HepG2 (cell line): ENCODE measurements around the gene COL27A1. TPM values are rescaled to one million over a fixed set of nuclear protein-coding genes. Genes with fewer than 3 reads are reported as not detected.

Experiments
- ISL2 ChIP-seq: sonication (generic); formaldehyde crosslinking; IDR thresholded peaks from 2 replicates; pipeline ENCODE4 v1.5.0; 2020; ENCODE audit warnings: missing genetic modification reagents
- JUND ChIP-seq: sonication (generic); formaldehyde crosslinking; IDR thresholded peaks from 2 replicates; pipeline ENCODE4 v1.8.0; 2022; ENCODE audit warnings: mild to moderate bottlenecking, missing genetic modification reagents
- KLF16 ChIP-seq, 2 experiments: sonication (generic) in 1 of 2; formaldehyde crosslinking in 1 of 2; IDR thresholded peaks; 2 replicates each; pipeline versions ENCODE4 v1.6.1 to v1.8.0; 2016 to 2023; ENCODE audit warnings: missing genetic modification reagents in 2 of 2, missing compliant biosample characterization in 1 of 2
- MAFF ChIP-seq: IDR thresholded peaks from 2 replicates; pipeline ENCODE4 v1.6.1; 2011; ENCODE audit warnings: low read depth, low read length, improper control_type of control experiment
- RBFOX2 ChIP-seq: fragments of 200-400 bp; formaldehyde crosslinking; IDR thresholded peaks from 2 replicates; pipeline ENCODE4 v1.6.1; 2017; ENCODE audit warnings: low read depth, mild to moderate bottlenecking, low read length
- REPIN1 ChIP-seq: sonication (generic); formaldehyde crosslinking; IDR thresholded peaks from 2 replicates; pipeline ENCODE4 v1.8.0; 2022; ENCODE audit warnings: missing genetic modification reagents, low read depth, mild to moderate bottlenecking, borderline replicate concordance
- TSC22D2 ChIP-seq: sonication (generic); formaldehyde crosslinking; IDR thresholded peaks from 2 replicates; pipeline ENCODE4 v1.5.1; 2020; ENCODE audit warnings: missing genetic modification reagents, mild to moderate bottlenecking, borderline replicate concordance
- ZBTB38 ChIP-seq: sonication (generic); formaldehyde crosslinking; IDR thresholded peaks from 2 replicates; pipeline ENCODE4 v1.5.1; 2020; ENCODE audit warnings: mild to moderate bottlenecking, missing genetic modification reagents
- ZNF101 ChIP-seq: sonication (generic); formaldehyde crosslinking; IDR thresholded peaks from 2 replicates; pipeline ENCODE4 v1.4.0; 2020; ENCODE audit warnings: mild to moderate bottlenecking, low read depth, missing genetic modification reagents, borderline replicate concordance
- ZNF230 ChIP-seq: sonication (generic); formaldehyde crosslinking; IDR thresholded peaks from 2 replicates; pipeline ENCODE4 v1.4.0; 2020; ENCODE audit warnings: mild to moderate bottlenecking, missing genetic modification reagents
- ZNF468 ChIP-seq: sonication (generic); formaldehyde crosslinking; IDR thresholded peaks from 2 replicates; pipeline ENCODE4 v1.8.0; 2022; ENCODE audit warnings: mild to moderate bottlenecking, moderate library complexity, missing genetic modification reagents
- ZNF75D ChIP-seq: sonication (generic); formaldehyde crosslinking; IDR thresholded peaks from 2 replicates; pipeline ENCODE4 v1.8.1; 2023; ENCODE audit warnings: missing genetic modification reagents, mild to moderate bottlenecking, borderline replicate concordance
- ZNF776 ChIP-seq: sonication (generic); formaldehyde crosslinking; IDR thresholded peaks from 2 replicates; pipeline ENCODE4 v1.4.0; 2020; ENCODE audit warnings: mild to moderate bottlenecking, missing genetic modification reagents
- ZNF792 ChIP-seq: IDR thresholded peaks from 2 replicates; pipeline ENCODE4 v1.6.1; 2016
- polyA plus RNA-seq, 8 experiments: library from polyadenylated mRNA; depleted of rRNA in 3 of 8; stranded (reverse) in 7 of 8; unstranded in 1 of 8; fragments of >200 nt; fragmentation: Illumina TruSeq in 4 of 8; extraction: Trizol in 4 of 8; gene quantifications; 2 replicates each; pipeline versions ENCODE4 v1.2.1 to v1.2.3, GENCODE V29; 2011 to 2016; ENCODE audit warnings: low read depth in 4 of 8, missing spikeins in 1 of 8, mixed read lengths in 1 of 8; ENCODE audit not compliant: insufficient read depth in 1 of 8
- total RNA-seq, 5 experiments: library from RNA; depleted of rRNA; stranded (reverse); fragments of >200 nt; fragmentation: Illumina TruSeq; extraction: Trizol; gene quantifications; 2 replicates each; pipeline ENCODE4 v1.2.3, GENCODE V29; 2016; ENCODE audit warnings: low read depth in 1 of 5
- TF ChIP-seq, protein P1 (sequence below): sonication (generic); formaldehyde crosslinking; IDR thresholded peaks from 2 replicates; pipeline ENCODE4 v1.5.1; 2020; ENCODE audit warnings: missing genetic modification reagents, mild to moderate bottlenecking, borderline replicate concordance
- TF ChIP-seq, protein P2 (sequence below): sonication (generic); formaldehyde crosslinking; IDR thresholded peaks from 2 replicates; pipeline ENCODE4 v1.4.0; 2020; ENCODE audit warnings: missing genetic modification reagents
- TF ChIP-seq, protein P3 (sequence below): sonication (generic); formaldehyde crosslinking; IDR thresholded peaks from 2 replicates; pipeline ENCODE4 v1.5.0; 2020; ENCODE audit warnings: mild to moderate bottlenecking, missing genetic modification reagents
- TF ChIP-seq, protein P4 (sequence below), 2 experiments: fragments of 450-650 bp in 1 of 2; sonication (generic) in 1 of 2; formaldehyde crosslinking; IDR thresholded peaks; 2 replicates each; pipeline versions ENCODE4 v1.5.0 to v1.8.0; 2020 to 2022; ENCODE audit warnings: mild to moderate bottlenecking in 1 of 2, missing genetic modification reagents in 1 of 2
- TF ChIP-seq, protein P5 (sequence below): IDR thresholded peaks from 2 replicates; pipeline ENCODE4 v1.6.1; 2012; ENCODE audit warnings: low read depth, low read length, improper control_type of control experiment

COL27A1 gene
- total and polyA plus RNA-seq, 2 of the 13 experiments (the other 11 are each of a cell fraction or from before 2014, with no cell fraction given), result 71.3 to 89.1 TPM

DNA sequence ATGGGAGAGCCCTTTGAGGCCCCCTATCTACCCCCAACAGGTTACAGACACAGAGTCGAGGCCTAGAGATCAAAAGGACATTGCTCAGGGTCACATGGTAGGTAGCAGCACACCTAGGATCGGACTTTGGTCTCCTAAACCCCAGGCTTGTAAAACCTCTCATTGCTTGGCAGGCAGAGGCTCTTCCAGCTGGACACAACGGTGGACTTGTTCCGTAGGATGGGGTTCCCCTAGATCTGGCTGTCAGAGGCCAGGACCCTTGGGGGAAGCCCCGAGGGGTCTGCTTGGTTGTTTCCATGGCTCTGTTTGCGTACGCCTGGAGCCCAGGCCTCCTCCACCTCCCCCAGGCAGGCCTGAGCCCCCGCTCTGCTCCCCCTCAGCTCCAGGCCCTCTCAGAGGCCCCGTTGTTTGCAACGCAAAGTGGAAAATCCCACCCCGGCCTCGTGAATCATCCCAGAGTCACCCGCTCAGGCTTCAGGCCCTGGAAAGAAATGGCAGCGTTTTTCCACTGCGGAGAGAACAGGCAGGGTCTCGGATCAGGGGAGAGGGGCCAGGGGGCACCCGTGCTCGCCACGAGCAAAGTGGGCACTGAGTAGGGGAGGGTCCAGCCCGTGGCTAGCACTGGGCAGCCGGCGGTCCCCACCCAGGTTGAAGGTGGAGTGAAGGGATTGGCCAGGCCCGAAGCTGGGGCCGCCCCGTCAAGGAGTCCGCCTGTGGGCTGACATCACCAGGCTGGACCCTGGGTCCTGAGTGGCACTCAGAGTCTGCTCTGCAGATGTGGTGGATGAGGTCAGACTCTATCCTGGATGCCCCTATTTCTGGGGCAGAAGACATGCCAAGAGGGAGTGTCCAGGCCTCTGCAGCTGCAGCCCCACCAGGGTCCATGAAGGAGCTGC lies 19.8 kb downstream of the COL27A1 start (continued):
- TF ChIP-seq ZNF101 (CRISPR knock-in tag) (no peak), RBFOX2 (peak; percentile 90), MAFF (no peak), TSC22D2 (CRISPR knock-in tag) (0 out of 2 replicates have a peak, but pooled peaks have one; percentile 81), ZNF776 (0 out of 2 replicates have a peak, but pooled peaks have one; percentile 49), ISL2 (CRISPR knock-in tag) (no peak; the same call in 1 of the 2 replicates), ZNF792 (CRISPR knock-in tag) (no peak; the same call in 1 of the 2 replicates), REPIN1 (CRISPR knock-in tag) (peak; percentile 15; the same call in 1 of the 2 replicates), ZNF75D (no peak), KLF16 (CRISPR knock-in tag; IDR thresholded peaks at IDR 0.05) (peak in 1 of 2 experiments; percentile 75; a peak in 2 of 4 replicates), ZBTB38 (CRISPR knock-in tag) (peak; percentile 89), ZNF230 (CRISPR knock-in tag) (no peak), JUND (CRISPR knock-in tag) (peak; percentile 80), ZNF468 (no peak)
- TF ChIP-seq, protein P1, sequence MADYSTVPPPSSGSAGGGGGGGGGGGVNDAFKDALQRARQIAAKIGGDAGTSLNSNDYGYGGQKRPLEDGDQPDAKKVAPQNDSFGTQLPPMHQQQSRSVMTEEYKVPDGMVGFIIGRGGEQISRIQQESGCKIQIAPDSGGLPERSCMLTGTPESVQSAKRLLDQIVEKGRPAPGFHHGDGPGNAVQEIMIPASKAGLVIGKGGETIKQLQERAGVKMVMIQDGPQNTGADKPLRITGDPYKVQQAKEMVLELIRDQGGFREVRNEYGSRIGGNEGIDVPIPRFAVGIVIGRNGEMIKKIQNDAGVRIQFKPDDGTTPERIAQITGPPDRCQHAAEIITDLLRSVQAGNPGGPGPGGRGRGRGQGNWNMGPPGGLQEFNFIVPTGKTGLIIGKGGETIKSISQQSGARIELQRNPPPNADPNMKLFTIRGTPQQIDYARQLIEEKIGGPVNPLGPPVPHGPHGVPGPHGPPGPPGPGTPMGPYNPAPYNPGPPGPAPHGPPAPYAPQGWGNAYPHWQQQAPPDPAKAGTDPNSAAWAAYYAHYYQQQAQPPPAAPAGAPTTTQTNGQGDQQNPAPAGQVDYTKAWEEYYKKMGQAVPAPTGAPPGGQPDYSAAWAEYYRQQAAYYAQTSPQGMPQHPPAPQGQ (CRISPR knock-in tag), result 0 out of 2 replicates have a peak, but pooled peaks have one; percentile 86
- TF ChIP-seq, protein P2, sequence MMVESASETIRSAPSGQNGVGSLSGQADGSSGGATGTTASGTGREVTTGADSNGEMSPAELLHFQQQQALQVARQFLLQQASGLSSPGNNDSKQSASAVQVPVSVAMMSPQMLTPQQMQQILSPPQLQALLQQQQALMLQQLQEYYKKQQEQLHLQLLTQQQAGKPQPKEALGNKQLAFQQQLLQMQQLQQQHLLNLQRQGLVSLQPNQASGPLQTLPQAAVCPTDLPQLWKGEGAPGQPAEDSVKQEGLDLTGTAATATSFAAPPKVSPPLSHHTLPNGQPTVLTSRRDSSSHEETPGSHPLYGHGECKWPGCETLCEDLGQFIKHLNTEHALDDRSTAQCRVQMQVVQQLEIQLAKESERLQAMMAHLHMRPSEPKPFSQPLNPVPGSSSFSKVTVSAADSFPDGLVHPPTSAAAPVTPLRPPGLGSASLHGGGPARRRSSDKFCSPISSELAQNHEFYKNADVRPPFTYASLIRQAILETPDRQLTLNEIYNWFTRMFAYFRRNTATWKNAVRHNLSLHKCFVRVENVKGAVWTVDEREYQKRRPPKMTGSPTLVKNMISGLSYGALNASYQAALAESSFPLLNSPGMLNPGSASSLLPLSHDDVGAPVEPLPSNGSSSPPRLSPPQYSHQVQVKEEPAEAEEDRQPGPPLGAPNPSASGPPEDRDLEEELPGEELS (CRISPR knock-in tag), result peak; percentile 76
- TF ChIP-seq, protein P3, sequence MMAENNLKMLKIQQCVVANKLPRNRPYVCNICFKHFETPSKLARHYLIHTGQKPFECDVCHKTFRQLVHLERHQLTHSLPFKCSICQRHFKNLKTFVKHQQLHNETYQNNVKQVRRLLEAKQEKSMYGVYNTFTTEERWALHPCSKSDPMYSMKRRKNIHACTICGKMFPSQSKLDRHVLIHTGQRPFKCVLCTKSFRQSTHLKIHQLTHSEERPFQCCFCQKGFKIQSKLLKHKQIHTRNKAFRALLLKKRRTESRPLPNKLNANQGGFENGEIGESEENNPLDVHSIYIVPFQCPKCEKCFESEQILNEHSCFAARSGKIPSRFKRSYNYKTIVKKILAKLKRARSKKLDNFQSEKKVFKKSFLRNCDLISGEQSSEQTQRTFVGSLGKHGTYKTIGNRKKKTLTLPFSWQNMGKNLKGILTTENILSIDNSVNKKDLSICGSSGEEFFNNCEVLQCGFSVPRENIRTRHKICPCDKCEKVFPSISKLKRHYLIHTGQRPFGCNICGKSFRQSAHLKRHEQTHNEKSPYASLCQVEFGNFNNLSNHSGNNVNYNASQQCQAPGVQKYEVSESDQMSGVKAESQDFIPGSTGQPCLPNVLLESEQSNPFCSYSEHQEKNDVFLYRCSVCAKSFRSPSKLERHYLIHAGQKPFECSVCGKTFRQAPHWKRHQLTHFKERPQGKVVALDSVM (CRISPR knock-in tag), result no peak; the same call in 1 of the 2 replicates
- TF ChIP-seq, protein P4, sequence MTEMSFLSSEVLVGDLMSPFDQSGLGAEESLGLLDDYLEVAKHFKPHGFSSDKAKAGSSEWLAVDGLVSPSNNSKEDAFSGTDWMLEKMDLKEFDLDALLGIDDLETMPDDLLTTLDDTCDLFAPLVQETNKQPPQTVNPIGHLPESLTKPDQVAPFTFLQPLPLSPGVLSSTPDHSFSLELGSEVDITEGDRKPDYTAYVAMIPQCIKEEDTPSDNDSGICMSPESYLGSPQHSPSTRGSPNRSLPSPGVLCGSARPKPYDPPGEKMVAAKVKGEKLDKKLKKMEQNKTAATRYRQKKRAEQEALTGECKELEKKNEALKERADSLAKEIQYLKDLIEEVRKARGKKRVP (CRISPR knock-in tag; IDR thresholded peaks at IDR 0.05), result no peak
- TF ChIP-seq, protein P5, sequence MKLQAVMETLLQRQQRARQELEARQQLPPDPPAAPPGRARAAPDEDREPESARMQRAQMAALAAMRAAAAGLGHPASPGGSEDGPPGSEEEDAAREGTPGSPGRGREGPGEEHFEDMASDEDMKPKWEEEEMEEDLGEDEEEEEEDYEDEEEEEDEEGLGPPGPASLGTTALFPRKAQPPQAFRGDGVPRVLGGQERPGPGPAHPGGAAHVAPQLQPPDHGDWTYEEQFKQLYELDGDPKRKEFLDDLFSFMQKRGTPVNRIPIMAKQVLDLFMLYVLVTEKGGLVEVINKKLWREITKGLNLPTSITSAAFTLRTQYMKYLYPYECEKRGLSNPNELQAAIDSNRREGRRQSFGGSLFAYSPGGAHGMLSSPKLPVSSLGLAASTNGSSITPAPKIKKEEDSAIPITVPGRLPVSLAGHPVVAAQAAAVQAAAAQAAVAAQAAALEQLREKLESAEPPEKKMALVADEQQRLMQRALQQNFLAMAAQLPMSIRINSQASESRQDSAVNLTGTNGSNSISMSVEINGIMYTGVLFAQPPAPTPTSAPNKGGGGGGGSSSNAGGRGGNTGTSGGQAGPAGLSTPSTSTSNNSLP, result no peak
